H1 (cell line): ENCODE results near the gene SEMA4C.

ENCODE experiments used
- EP300 ChIP-seq, 2 experiments: IDR thresholded peaks; 1 replicate in 1 of 2; 2 replicates in 1 of 2; pipeline ENCODE4 v1.6.1; 2011 to 2012; ENCODE audit warnings: low read depth in 2 of 2, low read length in 2 of 2, mild to moderate bottlenecking in 2 of 2, borderline replicate concordance in 1 of 2, inconsistent platforms in 1 of 2, moderate library complexity in 1 of 2
- EZH2 ChIP-seq: fragments of 200-600 bp; sonication (generic); IDR thresholded peaks from 2 replicates; pipeline ENCODE4 v1.7.1; 2012; ENCODE audit warnings: low read depth, mild to moderate bottlenecking, moderate library complexity, low read length, inconsistent platforms; ENCODE audit not compliant: severe bottlenecking
- POLR2A ChIP-seq, 2 experiments: IDR thresholded peaks; 1 replicate in 1 of 2; 2 replicates in 1 of 2; pipeline ENCODE4 v1.6.1; 2011; ENCODE audit warnings: low read depth in 2 of 2, low read length in 2 of 2, mild to moderate bottlenecking in 2 of 2; ENCODE audit errors: control extremely low read depth in 1 of 2

GRCh38 chr2:96909611-96910021, 39.7 kb upstream of the SEMA4C start:
- TF ChIP-seq EZH2: no peak
- no peak for TF ChIP-seq EP300 (IDR thresholded peaks at IDR 0.05; ENCODE audit: borderline replicate concordance in 1 of 2, low read depth in 2 of 2, low read length in 2 of 2)
- no peak for TF ChIP-seq POLR2A (IDR thresholded peaks at IDR 0.05; ENCODE audit: control extremely low read depth in 1 of 2, low read depth in 2 of 2, low read length in 2 of 2)
